ENCODE measurements around the gene ANO3. TPM values are rescaled to one million over a fixed set of nuclear protein-coding genes. Genes with fewer than 3 reads are reported as not detected.

The ANO3 gene
- total and polyA plus RNA-seq, 2 donors (not counting 3 experiments of a cell fraction or from before 2014, with no cell fraction given), result not detected

DNA sequence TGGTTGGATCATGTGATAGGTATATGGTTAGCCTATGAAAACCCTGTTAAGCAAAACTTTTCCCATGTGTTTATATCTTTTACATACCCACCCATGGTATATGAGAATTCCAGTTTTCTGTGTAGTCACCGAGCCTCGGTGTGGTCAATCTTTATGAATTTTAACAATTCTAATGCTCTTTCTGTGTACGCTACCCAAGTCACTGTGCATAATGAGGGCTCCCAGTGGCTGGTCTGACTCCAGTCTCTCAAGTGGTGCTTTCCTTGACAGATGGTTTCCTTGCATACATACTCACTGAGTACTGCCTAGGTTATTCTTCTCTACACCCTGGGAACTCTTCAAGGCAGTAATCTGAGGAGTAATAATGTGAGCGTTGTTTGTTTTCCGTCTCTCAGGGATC lies 222.5 kb downstream of the ANO3 start:
- dilution Hi-C loops (cut with MboI; ENCODE audit: extremely low pct_ligation_motif_present, low sequenced_read_pairs), result no loop called here

DNA sequence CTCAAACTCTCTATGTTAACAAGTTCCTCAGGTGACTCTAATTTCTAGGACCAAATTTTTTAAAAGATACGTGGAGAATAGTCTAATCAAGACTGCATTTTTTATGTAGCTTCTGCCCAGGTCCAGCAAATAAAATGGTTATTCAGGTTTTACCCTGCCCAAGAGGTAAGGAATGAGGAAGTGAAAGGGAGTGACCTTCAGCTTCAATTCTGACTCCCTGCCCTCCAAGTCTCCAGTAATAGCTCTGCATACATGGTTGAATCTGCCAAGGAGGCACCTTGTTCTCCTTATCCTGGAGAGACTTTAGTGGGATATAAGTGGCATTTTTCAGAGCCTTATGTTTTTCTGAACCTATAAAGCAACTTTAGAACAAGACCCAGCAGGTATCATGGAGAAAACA lies 224.7 kb downstream of the ANO3 start:
- intact Hi-C loops (cut with micrococcal nuclease) (no loop called here), dilution Hi-C loops (cut with MboI; ENCODE audit: extremely low pct_ligation_motif_present, low sequenced_read_pairs) (no loop called here)
- Histone ChIP-seq H3K9me3 (replicated peaks; ENCODE audit: control insufficient read depth, insufficient read depth, low read length) (no peaks in the 10 kb centered on the region), H3K9me1 (replicated peaks; ENCODE audit: control insufficient read depth, extremely low read depth, insufficient read depth, low read length) (no peaks in the 10 kb centered on the region), H3K4me3 (replicated peaks in 1 of 3; ENCODE audit: insufficient read depth in 1 of 3, low read depth in 1 of 3, low read length in 3 of 3) (no peak overlapping the region), H4K20me1 (replicated peaks; ENCODE audit: control insufficient read depth, extremely low read depth, insufficient read depth, low read length) (no peaks in the 10 kb centered on the region), H3K27ac (ENCODE audit: insufficient read depth, low read depth, low read length) (no peak overlapping the region), H3K36me3 (ENCODE audit: control insufficient read depth in 2 of 2, extremely low read depth in 1 of 2, insufficient read depth in 2 of 2, low read length in 2 of 2) (no peaks in the 10 kb centered on the region), H3K27me3 (ENCODE audit: control insufficient read depth in 2 of 2, insufficient read depth in 2 of 2, low read length in 2 of 2) (no peaks in the 10 kb centered on the region), H3K79me2 (ENCODE audit: control insufficient read depth, insufficient read depth, low read length) (no peaks in the 10 kb centered on the region), H3K4me1 (ENCODE audit: control insufficient read depth, extremely low read depth, insufficient read depth, low read length) (no peaks in the 10 kb centered on the region), H3K9ac (replicated peaks; ENCODE audit: extremely low read depth, insufficient read depth, low read length) (no peak overlapping the region), H3K4me2 (ENCODE audit: insufficient read depth, low read length) (no peak overlapping the region), H2AFZ (ENCODE audit: low read depth, low read length) (no peak overlapping the region)
- CTCF ChIA-PET, result no interaction called here
- DNase-seq (ENCODE audit: low read depth, low spot score) (no peak), FAIRE-seq (no peak)
- TF ChIP-seq EZH2 (IDR thresholded peaks at IDR 0.05; ENCODE audit: borderline replicate concordance, low read depth, low read length, severe bottlenecking) (no peak), POLR2A (IDR thresholded peaks at IDR 0.05; ENCODE audit: low read depth, low read length) (no peak), MYC (IDR thresholded peaks at IDR 0.05; ENCODE audit: low read depth, low read length) (no peak), FOS (IDR thresholded peaks at IDR 0.05; ENCODE audit: borderline replicate concordance, insufficient read depth, low read length) (no peak), GATA2 (IDR thresholded peaks at IDR 0.05; ENCODE audit: insufficient read depth, insufficient read length, low read depth, low read length) (no peak), JUN (IDR thresholded peaks at IDR 0.05; ENCODE audit: borderline replicate concordance, insufficient read depth, insufficient read length, low read depth) (no peak), POLR2AphosphoS5 (IDR thresholded peaks at IDR 0.05; ENCODE audit: insufficient read depth, low read depth, low read length) (no peak)
- TF ChIP-seq, protein P1, sequence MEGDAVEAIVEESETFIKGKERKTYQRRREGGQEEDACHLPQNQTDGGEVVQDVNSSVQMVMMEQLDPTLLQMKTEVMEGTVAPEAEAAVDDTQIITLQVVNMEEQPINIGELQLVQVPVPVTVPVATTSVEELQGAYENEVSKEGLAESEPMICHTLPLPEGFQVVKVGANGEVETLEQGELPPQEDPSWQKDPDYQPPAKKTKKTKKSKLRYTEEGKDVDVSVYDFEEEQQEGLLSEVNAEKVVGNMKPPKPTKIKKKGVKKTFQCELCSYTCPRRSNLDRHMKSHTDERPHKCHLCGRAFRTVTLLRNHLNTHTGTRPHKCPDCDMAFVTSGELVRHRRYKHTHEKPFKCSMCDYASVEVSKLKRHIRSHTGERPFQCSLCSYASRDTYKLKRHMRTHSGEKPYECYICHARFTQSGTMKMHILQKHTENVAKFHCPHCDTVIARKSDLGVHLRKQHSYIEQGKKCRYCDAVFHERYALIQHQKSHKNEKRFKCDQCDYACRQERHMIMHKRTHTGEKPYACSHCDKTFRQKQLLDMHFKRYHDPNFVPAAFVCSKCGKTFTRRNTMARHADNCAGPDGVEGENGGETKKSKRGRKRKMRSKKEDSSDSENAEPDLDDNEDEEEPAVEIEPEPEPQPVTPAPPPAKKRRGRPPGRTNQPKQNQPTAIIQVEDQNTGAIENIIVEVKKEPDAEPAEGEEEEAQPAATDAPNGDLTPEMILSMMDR (IDR thresholded peaks at IDR 0.05; ENCODE audit: extremely low read depth in 1 of 2, insufficient read depth in 1 of 2, low read depth in 1 of 2, low read length in 2 of 2), result no peak
- TF ChIP-seq, protein P2, sequence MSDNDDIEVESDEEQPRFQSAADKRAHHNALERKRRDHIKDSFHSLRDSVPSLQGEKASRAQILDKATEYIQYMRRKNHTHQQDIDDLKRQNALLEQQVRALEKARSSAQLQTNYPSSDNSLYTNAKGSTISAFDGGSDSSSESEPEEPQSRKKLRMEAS (IDR thresholded peaks at IDR 0.05; ENCODE audit: insufficient read depth, insufficient read length), result no peak
- BruUV-seq (replicated peaks), result no TSS peak
- POLR2A ChIA-PET, result no interaction called here

More for the DNA sequence above, 222.5 kb downstream of the ANO3 start:
- no peak overlapping the region for H2AFZ ChIP-seq (ENCODE audit: low read depth, low read length)
- TF ChIP-seq, protein P1 (IDR thresholded peaks at IDR 0.05; ENCODE audit: extremely low read depth in 1 of 2, insufficient read depth in 1 of 2, low read depth in 1 of 2, low read length in 2 of 2), result no peak
- TF ChIP-seq EZH2 (IDR thresholded peaks at IDR 0.05; ENCODE audit: borderline replicate concordance, low read depth, low read length, severe bottlenecking) (no peak), JUN (IDR thresholded peaks at IDR 0.05; ENCODE audit: borderline replicate concordance, insufficient read depth, insufficient read length, low read depth) (no peak), GATA2 (IDR thresholded peaks at IDR 0.05; ENCODE audit: insufficient read depth, insufficient read length, low read depth, low read length) (no peak)
- FAIRE-seq, result no peak
- no peak overlapping the region for H3K4me3 ChIP-seq (replicated peaks in 1 of 3; ENCODE audit: insufficient read depth in 1 of 3, low read depth in 1 of 3, low read length in 3 of 3)
- H3K27me3 ChIP-seq (ENCODE audit: control insufficient read depth in 2 of 2, insufficient read depth in 2 of 2, low read length in 2 of 2), result no peaks in the 10 kb centered on the region
- BruUV-seq (replicated peaks), result no TSS peak
- no peak overlapping the region for H3K4me2 ChIP-seq (ENCODE audit: insufficient read depth, low read length)
- no peaks in the 10 kb centered on the region for H3K9me3 ChIP-seq (replicated peaks; ENCODE audit: control insufficient read depth, insufficient read depth, low read length)
- H3K9me1 ChIP-seq (replicated peaks; ENCODE audit: control insufficient read depth, extremely low read depth, insufficient read depth, low read length), result no peaks in the 10 kb centered on the region
- H3K4me1 ChIP-seq (ENCODE audit: control insufficient read depth, extremely low read depth, insufficient read depth, low read length), result no peaks in the 10 kb centered on the region
- CTCF ChIA-PET, result no interaction called here
- intact Hi-C loops (cut with micrococcal nuclease), result no loop called here
- no peaks in the 10 kb centered on the region for H4K20me1 ChIP-seq (replicated peaks; ENCODE audit: control insufficient read depth, extremely low read depth, insufficient read depth, low read length)
- no peak overlapping the region for H3K27ac ChIP-seq (ENCODE audit: insufficient read depth, low read depth, low read length)
- H3K36me3 ChIP-seq (ENCODE audit: control insufficient read depth in 2 of 2, extremely low read depth in 1 of 2, insufficient read depth in 2 of 2, low read length in 2 of 2), result no peaks in the 10 kb centered on the region
- POLR2A ChIA-PET, result no interaction called here
- H3K79me2 ChIP-seq (ENCODE audit: control insufficient read depth, insufficient read depth, low read length), result no peaks in the 10 kb centered on the region
- H3K9ac ChIP-seq (replicated peaks; ENCODE audit: extremely low read depth, insufficient read depth, low read length), result no peak overlapping the region
- no peak for DNase-seq (ENCODE audit: low read depth, low spot score)

Measured in endothelial cell of umbilical vein (primary cell).